Lower leg skin (tissue), 3 donors: ENCODE results near the gene TMEM154.

Source experiments
- CTCF ChIP-seq, 3 donors: fragments of 450-650 bp; IDR thresholded peaks; one replicate each; pipeline ENCODE4 v1.5.1; 2016; ENCODE audit warnings: antibody characterized with exemption in 3 of 3, mild to moderate bottlenecking in 3 of 3, moderate library complexity in 2 of 3
- POLR2A ChIP-seq, 2 donors: fragments of 450-650 bp; IDR thresholded peaks; one replicate each; pipeline ENCODE4 v1.6.1; 2016 to 2017; ENCODE audit warnings: antibody characterized with exemption in 2 of 2, mild to moderate bottlenecking in 1 of 2, moderate library complexity in 1 of 2

GRCh38 chr4:152729466-152729865 lies 49.7 kb upstream of the TMEM154 start:
- no peak for TF ChIP-seq POLR2A (IDR thresholded peaks at IDR 0.05)
- TF ChIP-seq CTCF (IDR thresholded peaks at IDR 0.05): no peak
